SIG-M5 treated with dmso at 0.1 percent for 504 hours (cell line): ENCODE results near the gene ACSL4.
A peak's percentile ranks its signal among the peaks of the same experiment; 100 is the strongest.

Source experiments
- DNase-seq: peaks from one replicate; lab custom pipeline; 2025; ENCODE audit not compliant: unreplicated experiment; lab: John Stamatoyannopoulos, UW

ACSL4 gene

GRCh38 chrX:109619771-109620170 is 113.3 kb downstream of the ACSL4 start:
- DNase-seq = peak; percentile 88

DNA sequence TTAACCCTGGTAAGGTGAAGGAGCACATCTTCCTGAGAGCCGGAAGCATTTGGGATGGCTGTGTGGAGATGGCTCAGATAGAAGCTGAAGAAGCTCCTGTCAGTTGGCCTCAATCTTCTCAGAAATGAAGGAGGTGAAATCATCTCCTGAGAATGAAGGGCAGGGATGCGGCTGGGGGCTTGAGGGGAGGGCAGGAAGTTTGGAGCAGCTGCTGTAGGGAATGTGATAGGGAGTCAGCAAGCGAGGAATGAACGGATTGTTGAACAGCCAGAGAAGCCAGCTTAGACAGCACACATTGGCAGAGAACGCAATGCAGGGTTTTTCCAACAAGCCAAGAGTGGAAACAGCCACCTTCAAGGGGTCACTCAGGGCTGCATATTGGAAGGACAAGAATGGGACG is 118.1 kb downstream of the ACSL4 start:
- DNase-seq = no peak

DNA sequence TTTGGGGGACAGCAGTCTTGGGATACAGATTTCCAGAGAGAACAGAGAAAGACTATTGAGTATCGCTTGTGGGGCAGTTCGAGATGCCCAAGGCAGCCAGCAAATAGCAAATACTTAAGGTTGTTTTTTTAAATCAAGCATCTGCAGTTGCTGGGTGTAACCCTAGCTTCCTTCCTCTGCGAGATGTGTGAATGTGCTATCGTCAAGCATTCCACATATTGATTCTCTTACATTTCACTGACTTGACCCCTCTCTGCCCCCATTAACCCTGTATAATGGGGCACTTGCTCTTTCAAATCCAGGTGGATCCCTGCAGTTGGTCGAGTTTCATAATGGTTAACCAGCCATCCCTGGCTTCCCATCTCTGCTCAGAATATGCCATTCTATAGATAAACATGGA is 131.6 kb downstream of the ACSL4 start:
- no peak for DNase-seq

DNA sequence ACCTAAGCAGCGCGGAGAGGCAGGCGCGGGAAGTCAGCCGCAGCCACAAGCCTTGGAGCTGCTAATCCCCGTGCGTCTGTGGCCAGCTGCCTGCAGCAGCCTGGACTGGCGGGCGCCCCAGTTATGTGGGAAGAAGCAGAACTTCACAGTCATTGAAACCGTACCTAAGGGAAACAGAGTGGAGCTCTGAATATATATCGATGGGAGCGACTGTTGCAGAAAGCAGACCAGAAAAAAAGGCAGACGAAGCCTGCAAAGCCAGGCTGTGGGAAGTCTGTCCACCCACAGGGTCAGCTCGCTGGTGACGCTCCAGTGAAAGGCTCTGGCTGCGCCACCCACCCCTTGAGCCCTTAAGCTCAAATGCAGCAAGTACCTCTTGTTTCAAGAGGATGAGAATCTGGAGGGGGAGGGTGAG is 132.8 kb downstream of the ACSL4 start:
- no peak for DNase-seq

GRCh38 chrX:109596015-109596414 is 137.0 kb downstream of the ACSL4 start:
- no peak for DNase-seq
